D721Med (cell line): Measurements from ENCODE around the gene FAM107B.

ENCODE experiments used
- DNase-seq: peaks from one replicate; pipeline ENCODE4 v3.0.0; 2011; ENCODE audit warnings: low spot score; ENCODE audit not compliant: insufficient read length
- FAIRE-seq: peaks from 2 replicates; lab custom pipeline; 2011; peaks lifted over from hg19 to GRCh38; lab: Jason Lieb, UNC
- CTCF ChIP-seq: IDR thresholded peaks from 2 replicates; pipeline ENCODE4 v1.5.1; 2012; ENCODE audit warnings: mild to moderate bottlenecking, control low read depth; ENCODE audit not compliant: insufficient read depth; ENCODE audit errors: missing control alignments

The FAM107B gene

GRCh38 chr10:14611968-14612693 lies 162.6 kb downstream of the FAM107B start:
- FAIRE-seq (no peak), DNase-seq (no peak)
- TF ChIP-seq CTCF, result no peak

- FAIRE-seq (no peak), DNase-seq (no peak)
- TF ChIP-seq CTCF, result no peak
These were observed 165.5 kb downstream of the FAM107B start for GRCh38 chr10:14609178-14609577.

- DNase-seq, result no peak
- FAIRE-seq, result no peak
- no peak for TF ChIP-seq CTCF
These were observed 166.2 kb downstream of the FAM107B start for GRCh38 chr10:14608381-14609001.

GRCh38 chr10:14606633-14607032 lies 168.1 kb downstream of the FAM107B start:
- no peak for TF ChIP-seq CTCF
- FAIRE-seq, result no peak
- DNase-seq, result no peak

GRCh38 chr10:14605231-14605925 lies 169.3 kb downstream of the FAM107B start:
- FAIRE-seq (no peak), DNase-seq (no peak)
- no peak for TF ChIP-seq CTCF

- TF ChIP-seq CTCF, result no peak
- DNase-seq (peak; percentile 33), FAIRE-seq (no peak)
These were observed 170.2 kb downstream of the FAM107B start for GRCh38 chr10:14604181-14605142.
